Testis (tissue), 2 donors: ENCODE data around the gene MACF1.

Source experiments
- POLR2A ChIP-seq: fragments of 450-650 bp; IDR thresholded peaks from one replicate; pipeline ENCODE4 v1.6.1; 2017; ENCODE audit warnings: antibody characterized with exemption, mild to moderate bottlenecking, moderate library complexity
- TF ChIP-seq, protein P1 (sequence below), 3 experiments: fragments of 450-650 bp in 2 of 3; fragments of 200-600 bp in 1 of 3; sonication (generic) in 1 of 3; IDR thresholded peaks; one replicate each; pipeline ENCODE4 v1.5.1; 2016 to 2019; ENCODE audit warnings: antibody characterized with exemption in 3 of 3, mild to moderate bottlenecking in 2 of 3, moderate library complexity in 1 of 3

DNA sequence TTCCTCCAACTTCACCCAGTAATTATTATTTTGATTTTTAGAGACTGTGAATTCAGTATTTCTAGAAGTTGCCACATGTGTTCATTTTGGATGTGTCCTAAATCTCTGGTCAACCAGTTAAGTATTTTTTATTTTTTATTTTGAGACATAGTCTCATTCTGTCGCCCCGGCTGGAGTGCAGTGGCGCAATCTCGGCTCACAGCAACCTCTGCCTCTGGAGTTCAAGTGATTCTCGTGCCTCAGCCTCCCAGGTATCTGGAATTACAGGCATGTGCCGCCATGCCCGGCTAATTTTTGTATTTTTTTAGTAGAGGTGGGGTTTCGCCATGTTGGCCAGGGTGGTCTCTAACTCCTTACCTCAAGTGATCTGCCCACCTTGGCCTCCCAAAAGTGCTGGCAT lies 8.0 kb downstream of the MACF1 start:
- TF ChIP-seq, protein P1, sequence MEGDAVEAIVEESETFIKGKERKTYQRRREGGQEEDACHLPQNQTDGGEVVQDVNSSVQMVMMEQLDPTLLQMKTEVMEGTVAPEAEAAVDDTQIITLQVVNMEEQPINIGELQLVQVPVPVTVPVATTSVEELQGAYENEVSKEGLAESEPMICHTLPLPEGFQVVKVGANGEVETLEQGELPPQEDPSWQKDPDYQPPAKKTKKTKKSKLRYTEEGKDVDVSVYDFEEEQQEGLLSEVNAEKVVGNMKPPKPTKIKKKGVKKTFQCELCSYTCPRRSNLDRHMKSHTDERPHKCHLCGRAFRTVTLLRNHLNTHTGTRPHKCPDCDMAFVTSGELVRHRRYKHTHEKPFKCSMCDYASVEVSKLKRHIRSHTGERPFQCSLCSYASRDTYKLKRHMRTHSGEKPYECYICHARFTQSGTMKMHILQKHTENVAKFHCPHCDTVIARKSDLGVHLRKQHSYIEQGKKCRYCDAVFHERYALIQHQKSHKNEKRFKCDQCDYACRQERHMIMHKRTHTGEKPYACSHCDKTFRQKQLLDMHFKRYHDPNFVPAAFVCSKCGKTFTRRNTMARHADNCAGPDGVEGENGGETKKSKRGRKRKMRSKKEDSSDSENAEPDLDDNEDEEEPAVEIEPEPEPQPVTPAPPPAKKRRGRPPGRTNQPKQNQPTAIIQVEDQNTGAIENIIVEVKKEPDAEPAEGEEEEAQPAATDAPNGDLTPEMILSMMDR (IDR thresholded peaks at IDR 0.05): no peak
- no peak for TF ChIP-seq POLR2A
